K562 (cell line): ENCODE results near the gene UGT1A3. TPM values are rescaled to one million over a fixed set of nuclear protein-coding genes. Genes with fewer than 3 reads are reported as not detected.

ENCODE experiments used
- ATAC-seq: fragments of 200-7000 bp; cut with Tn5 transposase; 3 replicates; pipeline ENCODE4 v1.9.1; 2020; ENCODE audit warnings: moderate library complexity
- BruUV-seq: library from RNA; stranded (reverse); fragments of 400-500 nt; replicated peaks from 2 replicates; lab custom pipeline; 2021; lab: Mats Ljungman, UMichigan
- CTCF ChIA-PET: fragments of 300-600 bp; formaldehyde crosslinking; extraction: SDS; loops from one replicate; lab custom pipeline; 2021; ENCODE audit warnings: low intra/inter-chr PET ratio; lab: Yijun Ruan, JAX
- POLR2A ChIA-PET: fragments of 300-600, 350-650 bp; sonication (Branson Sonifier 250); formaldehyde crosslinking; extraction: SDS; loops from one replicate; lab custom pipeline; 2021; ENCODE audit warnings: antibody characterized with exemption, inconsistent platforms; lab: Yijun Ruan, JAX
- DNase-seq, 4 experiments: peaks; one replicate each; pipeline versions ENCODE4 v3.0.0 to v3.0.0-alpha.2; 2011 to 2018; ENCODE audit warnings: low spot score in 3 of 4, mixed read lengths in 3 of 4; ENCODE audit errors: extremely low read depth in 1 of 4
- FAIRE-seq: peaks from 2 replicates; lab custom pipeline; 2011; peaks lifted over from hg19 to GRCh38; lab: Jason Lieb, UNC
- H2AFZ ChIP-seq: 2 replicates; pipeline ENCODE4 v1.6.0; 2011; ENCODE audit warnings: low read depth, low read length, control low read depth, inconsistent platforms
- H3K27ac ChIP-seq: fragments of 200-600 bp; 3 replicates; pipeline ENCODE4 v1.8.0; 2011; ENCODE audit warnings: low read depth, mild to moderate bottlenecking, control low read depth, inconsistent platforms, low read length, moderate library complexity, mixed read lengths; ENCODE audit errors: extremely low read depth
- H3K27me3 ChIP-seq, 2 experiments: fragments of 300-600 bp in 1 of 2; 2 replicates in 1 of 2; 3 replicates in 1 of 2; pipeline versions ENCODE4 v1.6.0 to v1.8.0; 2011; ENCODE audit warnings: inconsistent platforms in 2 of 2, low read length in 2 of 2, mild to moderate bottlenecking in 1 of 2, mixed read lengths in 1 of 2, moderate library complexity in 1 of 2; ENCODE audit not compliant: control insufficient read depth in 2 of 2, insufficient read depth in 2 of 2
- H3K36me3 ChIP-seq: fragments of 300-600 bp; 3 replicates; pipeline ENCODE4 v1.8.0; 2011; ENCODE audit warnings: mild to moderate bottlenecking, low read length, inconsistent platforms; ENCODE audit not compliant: control insufficient read depth, insufficient read depth
- H3K4me1 ChIP-seq, 2 experiments: fragments of 200-600 bp in 1 of 2; replicated peaks in 1 of 2; 2 replicates in 1 of 2; 3 replicates in 1 of 2; pipeline versions ENCODE4 v1.5.1 to v1.8.0; 2011; ENCODE audit warnings: inconsistent platforms in 2 of 2, low read length in 2 of 2, mild to moderate bottlenecking in 1 of 2, mixed read lengths in 1 of 2, moderate library complexity in 1 of 2; ENCODE audit not compliant: control insufficient read depth in 2 of 2, insufficient read depth in 2 of 2
- H3K4me2 ChIP-seq: 2 replicates; pipeline ENCODE4 v1.6.1; 2011; ENCODE audit warnings: low read length, control low read depth, inconsistent platforms, mixed read lengths; ENCODE audit not compliant: insufficient read depth
- H3K4me3 ChIP-seq: fragments of 200-600 bp; sonication (generic), shearing (Covaris generic); 2 replicates; pipeline ENCODE4 v1.5.1; 2016; ENCODE audit warnings: control low read depth, inconsistent platforms
- H3K79me2 ChIP-seq: fragments of 200-600 bp; 3 replicates; pipeline ENCODE4 v1.8.0; 2011; ENCODE audit warnings: low read length, inconsistent platforms; ENCODE audit not compliant: control insufficient read depth, insufficient read depth
- H3K9ac ChIP-seq, 2 experiments: 2 replicates each; pipeline versions ENCODE4 v1.6.0 to v1.6.1; 2011; ENCODE audit warnings: low read depth in 2 of 2, low read length in 2 of 2, control low read depth in 1 of 2, inconsistent platforms in 1 of 2, mild to moderate bottlenecking in 1 of 2, mixed read lengths in 1 of 2; ENCODE audit not compliant: insufficient read depth in 1 of 2
- H3K9me1 ChIP-seq: one replicate; pipeline ENCODE4 v1.6.0; 2011; ENCODE audit warnings: inconsistent platforms, mild to moderate bottlenecking, low read length, moderate library complexity; ENCODE audit not compliant: control insufficient read depth, insufficient read depth
- H3K9me3 ChIP-seq: replicated peaks from 2 replicates; pipeline ENCODE4 v1.5.1; 2011; ENCODE audit warnings: low read depth, low read length, inconsistent platforms; ENCODE audit not compliant: control insufficient read depth, insufficient read depth
- H4K20me1 ChIP-seq: replicated peaks from 2 replicates; pipeline ENCODE4 v1.6.1; 2011; ENCODE audit warnings: low read length, inconsistent platforms, mixed read lengths; ENCODE audit not compliant: control insufficient read depth, insufficient read depth
- JUNB ChIP-seq: fragments of 450-650 bp; formaldehyde crosslinking; conservative IDR thresholded peaks from 2 replicates; pipeline ENCODE4 v1.4.0; 2020; ENCODE audit warnings: mild to moderate bottlenecking
- TRIM28 ChIP-seq: fragments of 450-650 bp; IDR thresholded peaks from 2 replicates; pipeline ENCODE4 v1.6.1; 2017
- ZNF431 ChIP-seq: sonication (generic); formaldehyde crosslinking; IDR thresholded peaks from 2 replicates; pipeline ENCODE4 v1.8.0; 2022; ENCODE audit warnings: mild to moderate bottlenecking, missing genetic modification reagents
- ZNF764 ChIP-seq: fragments of 250-450 bp; sonication (Bioruptor Pico); IDR thresholded peaks from 2 replicates; pipeline ENCODE4 v1.4.0; 2020; ENCODE audit warnings: low read depth, mild to moderate bottlenecking, moderate library complexity
- WGBS: fragments of 100-300 bp; shearing (Covaris generic); methylation state at CpG from one replicate; pipeline ENCODE4 v1.1.6; 2016; ENCODE audit warnings: low coverage, mixed read lengths; ENCODE audit not compliant: insufficient coverage; ENCODE audit errors: missing lambda C conversion rate; 5-methylcytosine and 5-hydroxymethylcytosine counted together
- in situ Hi-C: fragments of 300-500 bp; cut with MboI; formaldehyde crosslinking; loops from 4 replicates; pipeline ENCODE4 v1.15.0; 2018; ENCODE audit warnings: inconsistent platforms, mixed read lengths
- intact Hi-C: fragments of 100-400 bp; cut with micrococcal nuclease; formaldehyde crosslinking; loops from 2 replicates; pipeline ENCODE4 v1.14.2; 2022
- polyA plus RNA-seq, 8 experiments: library from polyadenylated mRNA; depleted of rRNA in 4 of 8; stranded (reverse) in 5 of 8; unstranded in 3 of 8; fragments of >200 nt; fragmentation: Nextera tagmentation in 2 of 8; fragmentation: Illumina TruSeq in 1 of 8; extraction: Ambion mirVana in 2 of 8; extraction: Trizol in 1 of 8; gene quantifications; 2 replicates each; pipeline versions ENCODE4 v1.2.1 to v1.2.3, GENCODE V29; 2011 to 2014; ENCODE audit warnings: inconsistent platforms in 1 of 8, missing spikeins in 1 of 8
- total RNA-seq, 7 experiments: library from RNA; depleted of rRNA in 6 of 7; stranded (reverse); fragments of >200 nt in 6 of 7; fragmentation: Illumina TruSeq in 2 of 7; extraction: Trizol in 2 of 7; gene quantifications; 2 replicates each; pipeline versions ENCODE4 v1.2.1 to v1.2.3, GENCODE V29; 2011 to 2021; ENCODE audit warnings: low replicate concordance in 1 of 7
- TF ChIP-seq, protein P1 (sequence below): fragments of 450-650 bp; IDR thresholded peaks from 2 replicates; pipeline ENCODE4 v1.6.1; 2018; ENCODE audit warnings: mild to moderate bottlenecking, low read depth; ENCODE audit not compliant: partially characterized antibody
- TF ChIP-seq, protein P2 (sequence below): fragments of 450-650 bp; IDR thresholded peaks from 2 replicates; pipeline ENCODE4 v1.6.1; 2017; ENCODE audit warnings: antibody characterized with exemption, mild to moderate bottlenecking

The UGT1A3 gene
- total and polyA plus RNA-seq, 9 of the 15 experiments (the other 6 are each of a cell fraction or from before 2014, with no cell fraction given), result not detected

DNA sequence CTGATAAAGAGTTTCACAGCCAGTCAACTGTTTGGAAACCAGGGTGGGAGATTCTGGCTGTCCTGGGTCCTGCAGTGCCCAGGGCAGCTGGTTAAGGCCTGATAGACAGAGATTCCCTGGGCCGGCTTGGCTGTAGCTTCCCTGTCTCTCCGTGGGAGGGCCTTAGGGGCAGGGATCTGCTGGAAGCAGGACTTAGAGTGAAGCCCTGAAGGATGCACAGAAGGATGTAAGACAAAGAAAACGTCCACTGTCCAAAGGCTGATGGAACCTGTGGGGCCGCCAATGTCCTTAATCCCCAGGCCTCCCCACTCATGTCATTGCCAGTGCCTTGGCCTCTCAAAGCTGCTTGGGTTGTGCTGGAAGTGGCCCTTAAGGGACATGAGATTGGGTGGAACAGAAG, 82.2 kb downstream of the UGT1A3 start:
- H3K9me1 ChIP-seq, result no peaks in the 10 kb centered on the region
- DNase-seq (no peak), ATAC-seq (no peak), FAIRE-seq (no peak)
- no peak overlapping the region for H3K27ac ChIP-seq
- in situ Hi-C loops, result no loop called here
- no TSS peak for BruUV-seq
- no peaks in the 10 kb centered on the region for H3K9me3 ChIP-seq
- H2AFZ ChIP-seq, result no peak overlapping the region
- no peaks in the 10 kb centered on the region for H4K20me1 ChIP-seq
- no peaks in the 10 kb centered on the region for H3K79me2 ChIP-seq
- CTCF ChIA-PET, result no interaction called here
- POLR2A ChIA-PET, result interaction anchor here (0.6 to 0.9 kb wide), 3 partner anchors 21 to 383 kb away, joined by 3 to 4 read pairs (median 4); no protein-coding TSS in a partner anchor
- H3K36me3 ChIP-seq, result no peaks in the 10 kb centered on the region
- H3K27me3 ChIP-seq, result peaks cover 2 to 26% of the 10 kb centered on the region in 2 experiments; a peak in 3 of 5 replicates
- TF ChIP-seq, protein P1, sequence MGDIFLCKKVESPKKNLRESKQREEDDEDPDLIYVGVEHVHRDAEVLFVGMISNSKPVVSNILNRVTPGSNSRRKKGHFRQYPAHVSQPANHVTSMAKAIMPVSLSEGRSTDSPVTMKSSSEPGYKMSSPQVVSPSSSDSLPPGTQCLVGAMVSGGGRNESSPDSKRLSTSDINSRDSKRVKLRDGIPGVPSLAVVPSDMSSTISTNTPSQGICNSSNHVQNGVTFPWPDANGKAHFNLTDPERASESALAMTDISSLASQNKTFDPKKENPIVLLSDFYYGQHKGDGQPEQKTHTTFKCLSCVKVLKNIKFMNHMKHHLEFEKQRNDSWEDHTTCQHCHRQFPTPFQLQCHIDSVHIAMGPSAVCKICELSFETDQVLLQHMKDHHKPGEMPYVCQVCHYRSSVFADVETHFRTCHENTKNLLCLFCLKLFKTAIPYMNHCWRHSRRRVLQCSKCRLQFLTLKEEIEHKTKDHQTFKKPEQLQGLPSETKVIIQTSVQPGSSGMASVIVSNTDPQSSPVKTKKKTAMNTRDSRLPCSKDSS, result no peak
- TF ChIP-seq JUNB (CRISPR knock-in tag), result no peak
- no peak for TF ChIP-seq ZNF431 (CRISPR knock-in tag)
- no peak for TF ChIP-seq ZNF764 (CRISPR knock-in tag)
- TF ChIP-seq TRIM28, result no peak
- TF ChIP-seq, protein P2, sequence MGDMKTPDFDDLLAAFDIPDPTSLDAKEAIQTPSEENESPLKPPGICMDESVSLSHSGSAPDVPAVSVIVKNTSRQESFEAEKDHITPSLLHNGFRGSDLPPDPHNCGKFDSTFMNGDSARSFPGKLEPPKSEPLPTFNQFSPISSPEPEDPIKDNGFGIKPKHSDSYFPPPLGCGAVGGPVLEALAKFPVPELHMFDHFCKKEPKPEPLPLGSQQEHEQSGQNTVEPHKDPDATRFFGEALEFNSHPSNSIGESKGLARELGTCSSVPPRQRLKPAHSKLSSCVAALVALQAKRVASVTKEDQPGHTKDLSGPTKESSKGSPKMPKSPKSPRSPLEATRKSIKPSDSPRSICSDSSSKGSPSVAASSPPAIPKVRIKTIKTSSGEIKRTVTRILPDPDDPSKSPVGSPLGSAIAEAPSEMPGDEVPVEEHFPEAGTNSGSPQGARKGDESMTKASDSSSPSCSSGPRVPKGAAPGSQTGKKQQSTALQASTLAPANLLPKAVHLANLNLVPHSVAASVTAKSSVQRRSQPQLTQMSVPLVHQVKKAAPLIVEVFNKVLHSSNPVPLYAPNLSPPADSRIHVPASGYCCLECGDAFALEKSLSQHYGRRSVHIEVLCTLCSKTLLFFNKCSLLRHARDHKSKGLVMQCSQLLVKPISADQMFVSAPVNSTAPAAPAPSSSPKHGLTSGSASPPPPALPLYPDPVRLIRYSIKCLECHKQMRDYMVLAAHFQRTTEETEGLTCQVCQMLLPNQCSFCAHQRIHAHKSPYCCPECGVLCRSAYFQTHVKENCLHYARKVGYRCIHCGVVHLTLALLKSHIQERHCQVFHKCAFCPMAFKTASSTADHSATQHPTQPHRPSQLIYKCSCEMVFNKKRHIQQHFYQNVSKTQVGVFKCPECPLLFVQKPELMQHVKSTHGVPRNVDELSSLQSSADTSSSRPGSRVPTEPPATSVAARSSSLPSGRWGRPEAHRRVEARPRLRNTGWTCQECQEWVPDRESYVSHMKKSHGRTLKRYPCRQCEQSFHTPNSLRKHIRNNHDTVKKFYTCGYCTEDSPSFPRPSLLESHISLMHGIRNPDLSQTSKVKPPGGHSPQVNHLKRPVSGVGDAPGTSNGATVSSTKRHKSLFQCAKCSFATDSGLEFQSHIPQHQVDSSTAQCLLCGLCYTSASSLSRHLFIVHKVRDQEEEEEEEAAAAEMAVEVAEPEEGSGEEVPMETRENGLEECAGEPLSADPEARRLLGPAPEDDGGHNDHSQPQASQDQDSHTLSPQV, result no peak
- intact Hi-C loops, result no loop called here
- H3K9ac ChIP-seq, result no peak overlapping the region
- no peaks in the 10 kb centered on the region for H3K4me1 ChIP-seq
- 0% methylated on average over 3 of the region's 4 CpGs for WGBS
- H3K4me2 ChIP-seq, result no peak overlapping the region
- H3K4me3 ChIP-seq, result no peak overlapping the region
